Stimulated activated CD4-positive, alpha-beta T cell treated with anti-CD3 and anti-CD28 coated beads, Interleukin-12 subunit alpha, Interleukin-12 subunit beta, amount 100 ng/mL, for 24 hours (primary cell): ENCODE results near the gene SLC23A2.
"Not testable (repeated sequence)": the region's sequence is repeated elsewhere in the genome, so short reads cannot be mapped to it uniquely, and the experiment has no call there.

Source experiments
- DNase-seq, 2 experiments: peaks; one replicate each; pipeline ENCODE4 v3.0.0-alpha.2; 2020; ENCODE audit warnings: low read depth in 2 of 2

The SLC23A2 gene

DNA sequence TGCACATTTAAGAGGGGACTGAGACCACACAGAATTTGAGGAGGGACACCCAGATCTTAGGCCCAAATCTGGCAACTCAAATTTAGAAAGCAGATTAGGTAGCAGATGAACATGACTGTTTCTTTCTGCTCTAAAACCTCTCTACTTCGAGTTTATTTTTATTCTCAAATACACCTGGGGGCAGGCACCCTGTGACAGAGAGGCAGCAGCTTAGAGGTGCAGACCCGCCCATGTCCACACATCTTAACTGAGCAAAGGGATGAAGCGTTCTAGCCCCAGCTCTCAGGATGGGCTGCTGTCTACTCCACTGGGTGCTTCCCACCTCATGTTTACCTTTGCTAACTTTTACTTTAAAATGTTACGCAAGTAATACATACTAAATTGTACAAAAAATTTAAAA is 125.0 kb downstream of the SLC23A2 start:
- DNase-seq: no peak

DNA sequence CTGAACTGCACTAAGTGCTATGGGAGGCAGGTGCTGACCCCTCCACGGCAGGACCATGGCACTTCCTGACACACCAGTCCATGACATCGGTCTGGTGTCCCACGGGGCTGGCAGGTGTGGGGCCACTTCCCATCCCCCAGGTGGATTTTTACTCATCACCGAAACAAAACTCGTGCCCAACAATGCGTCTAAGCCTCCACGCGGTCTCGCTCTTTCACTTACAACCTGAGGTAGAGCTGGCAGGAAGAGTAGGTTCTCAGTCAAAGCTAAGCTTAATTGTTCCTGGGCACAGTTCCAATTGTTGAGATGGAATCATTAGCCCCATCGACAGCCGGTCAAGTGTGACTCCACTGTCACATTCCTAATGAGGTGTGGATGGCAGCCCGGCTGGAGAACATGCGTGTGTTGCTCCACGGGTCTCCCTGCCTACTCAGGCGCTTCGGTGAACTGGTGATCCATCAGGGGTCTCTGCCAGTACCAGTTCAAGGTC is 125.7 kb downstream of the SLC23A2 start:
- DNase-seq: no peak

DNA sequence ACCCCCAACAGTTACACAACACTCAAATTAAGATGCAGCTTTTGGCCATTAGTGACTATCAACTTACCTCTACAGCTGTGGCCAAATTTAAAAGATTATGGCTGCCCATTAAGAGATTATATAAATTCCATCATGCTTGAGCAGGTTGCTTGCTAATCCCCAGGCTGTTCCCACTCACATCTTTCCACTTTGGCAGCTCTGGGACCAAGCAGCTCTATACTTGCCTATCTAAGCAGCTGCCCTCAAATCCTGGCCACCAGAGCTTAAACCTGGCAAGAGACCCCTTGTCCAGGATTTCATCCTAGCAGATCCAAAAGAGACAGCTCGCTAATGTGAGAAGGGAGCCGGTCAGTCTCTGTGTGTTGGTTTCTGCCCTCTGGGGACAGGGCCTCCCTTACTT is 127.9 kb downstream of the SLC23A2 start:
- DNase-seq: no peak

DNA sequence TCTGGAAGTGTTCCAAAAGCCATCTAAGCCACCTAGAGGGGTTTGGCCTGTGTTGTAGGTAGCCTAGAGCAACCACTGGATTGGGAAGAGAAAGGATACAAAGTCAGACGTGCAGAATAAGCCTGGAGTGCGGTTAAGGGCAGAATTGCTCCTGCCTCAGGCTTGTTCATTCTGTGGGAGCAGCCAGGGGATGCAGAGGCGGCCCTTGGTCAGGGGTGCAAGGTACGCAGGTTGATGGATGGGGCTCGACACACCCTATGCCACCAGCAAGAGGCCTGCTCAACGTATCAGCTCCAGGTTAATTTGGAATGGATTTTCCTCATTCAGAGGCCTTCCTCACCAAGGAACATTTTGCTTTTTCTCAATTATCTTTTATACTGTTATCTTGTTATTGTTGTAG is 129.8 kb downstream of the SLC23A2 start:
- DNase-seq: no peak

DNA sequence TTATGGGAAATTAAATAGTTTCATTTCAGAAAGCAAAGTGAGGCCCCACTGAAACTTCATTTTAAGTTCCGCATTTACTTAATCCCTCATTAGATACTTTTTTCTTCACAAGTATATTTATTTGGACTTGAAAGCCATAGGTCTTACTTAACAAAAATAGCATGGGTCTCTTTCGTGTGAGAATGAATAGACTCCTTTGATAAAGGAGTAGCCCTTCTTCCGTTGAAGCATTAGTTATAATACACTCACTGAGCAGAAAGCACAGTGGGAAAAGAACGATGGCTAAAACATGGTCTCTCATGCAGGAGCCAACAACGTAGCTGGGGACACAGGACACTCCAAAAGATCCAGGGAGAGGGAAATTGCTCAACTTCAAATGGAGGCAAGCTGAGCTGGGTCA is 130.4 kb downstream of the SLC23A2 start:
- DNase-seq: no peak

GRCh38 chr20:4869290-4870193 is 131.8 kb downstream of the SLC23A2 start:
- DNase-seq: no peak

GRCh38 chr20:4867051-4867450 is 134.3 kb downstream of the SLC23A2 start:
- DNase-seq: no peak

GRCh38 chr20:4866429-4866828 is 134.9 kb downstream of the SLC23A2 start:
- no peak for DNase-seq

DNA sequence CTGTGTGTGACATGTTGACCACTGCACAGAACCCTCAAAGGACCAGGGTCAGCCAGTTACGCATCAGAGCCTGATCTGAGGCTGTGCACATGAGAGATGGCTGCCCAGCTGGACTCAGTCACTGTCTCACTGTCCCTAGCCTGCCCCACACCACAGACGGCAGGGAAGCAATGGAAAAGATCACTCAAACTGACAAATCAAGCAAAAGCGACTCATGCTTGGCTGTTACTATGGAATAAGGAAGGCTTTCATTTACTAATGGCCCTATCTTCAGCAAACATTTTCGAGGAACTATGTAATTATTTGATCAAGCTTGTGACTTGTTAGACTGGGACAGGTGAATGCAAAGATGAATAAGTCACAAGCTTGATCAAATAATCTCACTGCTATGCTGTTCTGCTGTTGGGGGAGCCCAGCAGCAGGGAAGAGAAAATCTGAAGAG is 137.0 kb downstream of the SLC23A2 start:
- DNase-seq: no peak

DNA sequence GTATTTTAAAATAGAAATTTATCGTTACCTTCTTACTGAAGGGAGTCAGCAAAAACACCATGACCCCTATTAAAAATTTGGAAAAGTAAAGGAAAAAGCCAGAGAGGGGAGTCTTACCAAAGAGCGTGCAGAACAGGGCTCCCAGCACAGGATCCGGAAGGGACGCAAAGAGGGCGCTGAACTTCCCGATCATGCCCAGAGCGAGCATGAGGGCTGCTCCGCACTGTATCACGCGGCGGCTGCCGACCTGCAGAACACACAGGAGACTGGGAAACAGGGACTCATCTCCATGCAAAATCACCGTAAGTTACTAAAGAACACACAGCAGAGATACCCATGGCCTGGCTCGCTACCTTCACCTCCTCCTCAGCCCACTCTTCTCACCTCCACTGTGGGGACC is 138.6 kb downstream of the SLC23A2 start:
- DNase-seq: no peak

DNA sequence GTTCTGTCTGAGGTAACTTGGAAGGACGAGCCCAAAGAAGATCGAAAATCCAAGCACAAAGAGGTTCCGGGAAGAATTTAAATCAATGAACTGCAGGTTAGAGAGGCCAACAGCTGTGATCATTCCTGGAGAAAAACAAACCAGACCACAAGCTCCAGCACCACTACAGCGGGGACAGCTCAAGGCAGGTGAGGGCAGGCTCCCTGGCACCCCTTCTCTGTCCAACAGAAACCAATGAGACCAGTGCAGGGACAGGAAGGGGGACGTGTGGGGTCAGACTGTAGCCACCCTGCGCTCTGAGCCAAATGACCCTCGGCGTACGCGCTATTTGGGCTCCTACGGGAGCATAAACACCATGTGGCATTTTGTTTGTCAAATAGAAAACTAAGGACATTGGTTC is 139.3 kb downstream of the SLC23A2 start:
- DNase-seq: no peak

DNA sequence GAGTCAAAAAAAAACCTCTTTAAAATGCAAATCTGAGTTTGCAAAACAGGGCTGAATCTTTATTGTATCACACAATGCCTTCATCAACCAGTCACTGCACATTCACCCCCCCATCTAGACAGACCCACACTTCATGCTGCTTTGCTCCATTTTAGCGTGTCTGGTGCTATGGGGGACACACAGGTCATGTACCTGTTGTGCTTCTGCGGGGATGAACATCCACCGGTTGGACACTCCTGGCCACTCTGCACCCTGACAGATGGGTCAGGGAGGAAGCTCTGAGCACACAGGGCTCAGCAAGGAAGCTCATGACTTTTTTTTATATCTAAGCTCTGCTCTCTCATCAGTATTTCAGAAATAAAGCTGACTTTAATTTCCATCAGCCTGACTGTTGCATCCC is 143.3 kb downstream of the SLC23A2 start:
- DNase-seq: no peak

GRCh38 chr20:4856022-4856755 is 145.1 kb downstream of the SLC23A2 start:
- DNase-seq: no peak

DNA sequence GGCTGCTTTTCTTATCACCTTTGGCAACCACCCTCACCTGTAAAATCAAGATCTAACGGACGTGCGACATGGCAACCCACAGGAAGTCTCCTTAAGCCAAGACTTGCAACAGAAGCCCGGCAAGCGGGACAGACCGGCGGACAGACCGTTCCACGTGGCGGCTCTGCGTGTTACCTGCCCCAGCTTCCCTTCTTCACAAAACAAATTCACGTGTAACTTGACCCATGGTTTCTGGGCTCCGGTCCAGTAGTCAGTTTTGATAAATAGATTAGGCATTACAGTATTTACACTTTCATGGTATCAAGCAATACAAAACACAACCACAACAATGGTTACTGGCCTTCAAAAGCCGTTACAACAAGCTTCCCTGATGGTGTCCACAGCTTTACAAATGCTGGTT is 145.8 kb downstream of the SLC23A2 start:
- no peak for DNase-seq

DNA sequence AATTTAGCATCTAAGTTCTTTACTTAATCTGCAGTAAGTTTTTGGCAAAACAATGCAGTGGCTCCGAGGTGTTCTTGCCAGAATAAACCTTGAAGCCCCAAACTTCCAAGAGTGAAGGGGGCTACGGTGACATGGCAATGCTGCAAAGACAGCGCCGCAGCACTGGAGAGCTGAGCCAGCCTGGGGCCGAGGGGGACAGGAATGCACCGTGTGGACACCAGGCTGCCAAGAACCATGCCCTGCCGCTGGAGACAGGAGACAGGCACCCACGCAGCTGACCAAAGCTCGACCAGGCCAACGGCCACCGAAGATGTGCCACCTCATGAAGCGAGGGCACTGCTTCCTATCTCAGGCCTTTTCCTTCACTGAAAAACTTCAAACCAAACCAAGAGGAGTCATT is 146.2 kb downstream of the SLC23A2 start:
- DNase-seq: no peak

DNA sequence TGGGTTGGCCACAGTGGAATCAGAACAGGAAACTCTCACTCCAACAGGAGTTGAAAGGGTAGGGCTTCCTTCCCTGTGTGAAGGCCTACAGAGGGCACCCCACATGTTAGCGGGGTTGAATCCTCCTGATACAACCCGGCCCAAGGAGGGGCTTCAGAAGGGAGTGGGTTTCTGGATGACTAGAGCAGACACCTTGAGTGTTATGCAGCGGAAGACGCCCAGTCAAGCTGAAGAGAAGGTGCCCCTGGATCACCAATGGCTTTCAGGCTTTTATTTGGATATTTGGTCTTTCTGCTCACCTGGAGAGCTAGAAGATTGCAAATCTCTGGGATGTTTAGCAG is 146.8 kb downstream of the SLC23A2 start:
- no peak for DNase-seq

- no peak for DNase-seq
Measured at GRCh38 chr20:4853757-4854560, 147.4 kb downstream of the SLC23A2 start.

GRCh38 chr20:4853004-4853403 is 148.3 kb downstream of the SLC23A2 start:
- no peak for DNase-seq

DNA sequence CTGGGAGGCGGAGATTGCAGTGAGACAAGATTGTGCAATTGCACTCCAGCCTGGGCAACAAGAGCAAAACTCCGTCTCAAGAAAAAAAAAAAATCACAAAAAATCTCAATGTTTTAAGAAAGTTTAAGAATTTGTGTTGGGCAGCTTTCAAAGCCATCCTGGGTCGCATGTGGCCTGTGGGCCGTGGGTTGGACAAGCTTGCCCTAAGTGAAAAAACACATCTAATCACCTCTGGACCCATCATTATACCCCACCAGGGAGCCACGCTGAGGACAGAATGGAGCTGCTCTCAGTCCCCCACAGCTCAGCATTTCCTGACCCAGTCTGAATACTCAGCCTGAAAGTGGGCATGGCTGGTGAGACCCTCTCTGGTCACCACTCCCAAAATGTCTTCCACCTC is 150.3 kb downstream of the SLC23A2 start:
- DNase-seq: no peak

GRCh38 chr20:4848829-4849228 is 152.5 kb downstream of the SLC23A2 start:
- not testable (repeated sequence) for DNase-seq

DNA sequence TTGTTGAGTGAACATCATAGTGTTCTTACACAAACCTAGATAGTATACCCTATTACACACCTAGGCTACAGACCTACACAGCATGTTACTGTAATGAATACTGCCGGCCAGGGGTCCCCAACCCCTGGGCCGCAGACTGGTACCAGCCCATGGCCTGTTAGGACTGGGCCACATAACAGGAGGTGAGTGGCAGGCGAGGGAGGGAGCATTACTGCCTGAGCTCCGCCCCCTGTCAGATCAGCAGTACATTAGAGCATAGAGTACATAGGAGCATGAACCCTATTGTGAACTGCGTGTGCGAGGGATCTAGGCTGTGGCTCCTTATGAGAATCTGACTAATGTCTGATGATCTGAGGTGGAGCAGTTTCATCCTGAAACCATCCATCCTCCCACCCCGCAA is 153.3 kb downstream of the SLC23A2 start:
- no peak for DNase-seq

DNA sequence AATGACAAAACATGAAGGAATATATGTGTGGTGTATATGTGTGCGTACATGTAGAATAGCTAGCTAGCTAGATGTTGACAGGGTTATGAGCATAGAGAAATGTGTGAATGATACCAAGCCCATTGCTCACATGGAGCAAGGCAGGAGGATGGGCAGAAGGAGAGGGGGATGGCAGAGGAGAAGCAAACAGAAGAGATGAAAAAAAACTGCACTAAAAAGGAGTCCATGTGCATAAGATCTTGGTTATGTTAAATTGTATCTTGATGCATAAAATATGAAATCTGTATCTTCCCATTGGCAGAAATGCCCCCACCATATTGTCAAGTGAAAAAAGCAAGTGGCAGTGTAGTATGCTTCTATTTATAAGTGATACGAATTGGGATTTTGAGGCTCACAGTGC is 154.5 kb downstream of the SLC23A2 start:
- no peak for DNase-seq
